ENCODE data around the gene SCAMP5. TPM values are rescaled to one million over a fixed set of nuclear protein-coding genes. Genes with fewer than 3 reads are reported as not detected.
A peak's percentile ranks its signal among the peaks of the same experiment; 100 is the strongest.

SCAMP5 gene
- total RNA-seq, 2 experiments from 2014 or later: 0.44 to 0.58 TPM

GRCh38 chr15:75042730-75043508, 47.6 kb downstream of the SCAMP5 start:
- Mint-ChIP-seq H3K27me3 (no peaks in the 10 kb centered on the region), H3K4me3 (no peak overlapping the region), H3K9me3 (no peaks in the 10 kb centered on the region), H3K27ac (peak overlapping the region; percentile 26), H3K4me1 (peaks cover 28% of the 10 kb centered on the region), H3K36me3 (peaks cover 10% of the 10 kb centered on the region)
- peak; percentile 75 for DNase-seq

GRCh38 chr15:75043509-75044257, 48.3 kb downstream of the SCAMP5 start:
- Mint-ChIP-seq H3K4me3 (no peak overlapping the region), H3K27ac (peak overlapping the region; percentile 26), H3K4me1 (peaks cover 26% of the 10 kb centered on the region), H3K36me3 (peaks cover 11% of the 10 kb centered on the region), H3K27me3 (no peaks in the 10 kb centered on the region), H3K9me3 (no peaks in the 10 kb centered on the region)
- no peak for DNase-seq

DNA sequence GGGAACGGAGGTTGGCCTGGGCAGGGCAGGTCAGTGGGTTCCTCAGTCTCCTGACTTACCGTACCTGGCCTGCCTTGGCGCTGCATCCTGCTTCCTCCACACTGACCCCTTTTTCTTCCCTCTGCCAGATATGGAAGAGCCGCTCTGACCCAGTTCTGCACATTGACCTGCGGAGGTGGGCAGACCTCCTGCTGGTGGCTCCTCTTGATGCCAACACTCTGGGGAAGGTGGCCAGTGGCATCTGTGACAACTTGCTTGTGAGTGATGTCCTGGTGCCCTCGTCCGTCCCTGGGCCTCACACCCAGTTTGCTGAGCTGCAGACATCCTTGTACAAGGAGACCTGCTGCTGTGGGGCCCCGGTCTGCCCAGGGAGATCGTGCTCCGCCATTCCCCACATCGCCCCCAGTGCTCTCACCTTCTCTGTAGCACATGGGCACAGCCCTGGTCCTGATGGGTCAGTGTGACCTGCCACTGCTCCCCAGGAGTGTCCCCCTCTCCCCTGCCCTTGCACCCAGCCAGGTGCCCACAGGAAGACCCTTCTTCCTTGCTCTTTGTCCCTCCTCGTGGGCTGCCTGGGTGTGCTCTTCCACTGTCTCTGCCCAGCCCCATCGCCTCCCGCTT, 49.0 kb downstream of the SCAMP5 start:
- H3K4me1 Mint-ChIP-seq: peaks cover 26% of the 10 kb centered on the region
- H3K36me3 Mint-ChIP-seq: peaks cover 16% of the 10 kb centered on the region
- no peaks in the 10 kb centered on the region for H3K27me3 Mint-ChIP-seq
- H3K9me3 Mint-ChIP-seq: no peaks in the 10 kb centered on the region
- DNase-seq: no peak
- H3K4me3 Mint-ChIP-seq: no peak overlapping the region
- no peak overlapping the region for H3K27ac Mint-ChIP-seq

- DNase-seq: no peak
- Mint-ChIP-seq H3K27me3 (no peaks in the 10 kb centered on the region), H3K27ac (no peak overlapping the region), H3K36me3 (peaks cover 16% of the 10 kb centered on the region), H3K9me3 (no peaks in the 10 kb centered on the region), H3K4me3 (no peak overlapping the region), H3K4me1 (peaks cover 24% of the 10 kb centered on the region)
Observed at GRCh38 chr15:75045332-75046015, 50.1 kb downstream of the SCAMP5 start.

DNA sequence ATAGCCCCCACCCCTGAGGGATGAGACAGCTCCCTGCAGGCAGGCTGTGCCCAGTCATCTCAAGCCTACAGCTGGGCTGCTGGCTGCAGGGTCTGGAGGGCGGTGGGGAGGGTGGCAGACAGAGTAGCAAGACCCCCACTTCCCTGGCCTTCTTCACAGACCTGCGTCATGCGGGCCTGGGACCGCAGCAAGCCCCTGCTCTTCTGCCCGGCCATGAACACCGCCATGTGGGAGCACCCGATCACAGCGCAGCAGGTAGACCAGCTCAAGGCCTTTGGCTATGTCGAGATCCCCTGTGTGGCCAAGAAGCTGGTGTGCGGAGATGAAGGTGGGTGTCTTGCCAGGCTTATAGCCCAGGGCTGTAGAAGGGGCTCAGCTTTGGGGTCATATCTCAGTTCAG, 53.0 kb downstream of the SCAMP5 start:
- Mint-ChIP-seq H3K27me3 (no peaks in the 10 kb centered on the region), H3K27ac (no peak overlapping the region)

GRCh38 chr15:75049392-75049791, 54.0 kb downstream of the SCAMP5 start:
- Mint-ChIP-seq H3K4me1 (peaks cover 12% of the 10 kb centered on the region), H3K27me3 (no peaks in the 10 kb centered on the region), H3K36me3 (peaks cover 11% of the 10 kb centered on the region), H3K4me3 (no peak overlapping the region), H3K9me3 (no peaks in the 10 kb centered on the region), H3K27ac (no peak overlapping the region)
- no peak for DNase-seq

More for the DNA sequence above, 53.0 kb downstream of the SCAMP5 start:
- Mint-ChIP-seq H3K9me3 (no peaks in the 10 kb centered on the region), H3K4me3 (no peak overlapping the region), H3K4me1 (peaks cover 14% of the 10 kb centered on the region), H3K36me3 (peaks cover 13% of the 10 kb centered on the region)
- DNase-seq: no peak

- H3K27ac Mint-ChIP-seq: no peak overlapping the region
- H3K27me3 Mint-ChIP-seq: no peaks in the 10 kb centered on the region
- peaks cover 10% of the 10 kb centered on the region for H3K36me3 Mint-ChIP-seq
- H3K9me3 Mint-ChIP-seq: no peaks in the 10 kb centered on the region
- no peak for DNase-seq
- no peak overlapping the region for H3K4me3 Mint-ChIP-seq
- peaks cover 11% of the 10 kb centered on the region for H3K4me1 Mint-ChIP-seq
Observed at GRCh38 chr15:75050283-75050682, 54.9 kb downstream of the SCAMP5 start.

GRCh38 chr15:75051191-75051608, 55.8 kb downstream of the SCAMP5 start:
- Mint-ChIP-seq H3K27me3 (no peaks in the 10 kb centered on the region), H3K9me3 (no peaks in the 10 kb centered on the region), H3K4me1 (peaks cover 8% of the 10 kb centered on the region), H3K4me3 (no peak overlapping the region), H3K36me3 (peaks cover 11% of the 10 kb centered on the region), H3K27ac (no peak overlapping the region)
- no peak for DNase-seq

DNA sequence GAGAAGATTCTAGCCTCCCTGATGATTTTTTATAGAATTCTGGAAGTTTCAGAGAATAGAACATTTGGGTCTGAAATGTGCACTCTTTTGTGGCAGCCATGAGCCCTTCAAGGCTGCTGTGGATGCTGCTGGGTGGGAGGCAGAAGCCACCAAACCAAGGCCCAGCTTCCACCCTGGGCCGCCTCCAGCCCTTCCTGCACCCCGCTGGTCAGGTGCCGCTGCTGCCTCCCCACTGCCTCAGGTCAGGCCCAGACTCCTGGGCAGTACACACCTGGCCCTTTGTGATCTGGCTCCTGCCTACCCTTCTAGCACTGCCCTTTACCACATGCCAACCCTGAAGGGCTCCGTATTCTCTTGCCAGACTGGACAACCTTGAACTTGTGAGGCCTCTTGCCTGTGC, 56.3 kb downstream of the SCAMP5 start:
- DNase-seq: no peak
- Mint-ChIP-seq H3K27ac (no peak overlapping the region), H3K27me3 (no peaks in the 10 kb centered on the region), H3K4me1 (peaks cover 4% of the 10 kb centered on the region), H3K36me3 (peaks cover 10% of the 10 kb centered on the region), H3K9me3 (no peaks in the 10 kb centered on the region), H3K4me3 (no peak overlapping the region)

DNA sequence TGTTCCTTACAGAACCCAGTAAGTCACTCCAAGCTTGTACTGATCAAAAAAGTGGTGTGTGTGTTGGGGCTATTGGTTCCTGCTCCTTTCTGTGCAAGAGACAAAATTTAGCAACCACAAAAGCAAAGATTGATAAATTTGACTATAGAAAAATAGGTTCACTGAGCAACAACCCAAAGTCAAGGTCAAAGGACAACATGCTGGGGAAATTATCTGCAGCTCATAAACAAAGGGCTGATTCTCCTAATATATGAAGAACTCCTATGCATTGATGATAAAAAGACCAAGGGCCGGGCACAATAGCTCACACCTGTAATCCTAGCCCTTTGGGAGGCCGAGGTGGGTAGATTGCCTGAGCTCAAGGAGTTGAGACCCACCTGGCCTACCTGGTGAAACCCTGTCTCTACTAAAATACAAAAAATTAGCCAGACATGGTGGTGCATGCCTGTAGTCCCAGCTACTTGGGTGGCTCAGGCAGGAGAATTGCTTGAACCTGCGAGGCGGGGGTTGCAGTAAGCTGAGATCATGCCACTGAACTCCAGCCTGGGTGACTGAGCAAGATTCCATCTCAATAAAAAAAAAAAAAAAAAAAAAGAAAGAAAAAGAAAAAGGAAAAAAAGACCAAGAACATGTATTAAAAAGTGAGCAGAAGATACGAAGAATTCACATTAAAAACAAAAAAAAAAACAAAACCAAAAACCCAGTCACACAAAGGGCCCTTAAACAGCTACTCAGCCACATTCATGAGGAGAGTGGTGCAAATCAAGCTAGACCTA, 57.8 kb downstream of the SCAMP5 start:
- no peak overlapping the region for H3K4me3 Mint-ChIP-seq
- no peaks in the 10 kb centered on the region for H3K9me3 Mint-ChIP-seq
- peaks cover 11% of the 10 kb centered on the region for H3K36me3 Mint-ChIP-seq
- no peaks in the 10 kb centered on the region for H3K4me1 Mint-ChIP-seq
- no peaks in the 10 kb centered on the region for H3K27me3 Mint-ChIP-seq
- no peak overlapping the region for H3K27ac Mint-ChIP-seq
- DNase-seq: no peak

DNA sequence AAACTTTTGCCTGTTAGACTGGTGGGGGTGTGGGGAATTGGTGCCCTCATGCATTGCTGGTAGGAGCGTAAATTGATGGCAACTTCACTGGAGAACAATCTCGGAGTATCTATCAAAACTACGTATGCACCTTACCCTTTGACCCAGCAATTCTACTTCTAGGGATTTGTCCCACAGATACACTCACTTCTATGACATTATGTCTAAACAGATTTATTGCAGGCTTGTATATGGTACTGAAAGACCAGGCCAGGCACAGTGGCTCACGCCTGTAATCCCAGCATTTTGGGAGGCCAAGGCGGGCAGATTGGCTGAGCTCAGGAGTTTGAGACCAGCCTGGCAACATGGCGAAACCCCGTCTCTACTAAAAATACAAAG, 58.4 kb downstream of the SCAMP5 start:
- no peaks in the 10 kb centered on the region for H3K4me1 Mint-ChIP-seq
- H3K27me3 Mint-ChIP-seq: no peaks in the 10 kb centered on the region
- H3K36me3 Mint-ChIP-seq: peaks cover 9% of the 10 kb centered on the region
- H3K9me3 Mint-ChIP-seq: no peaks in the 10 kb centered on the region
- no peak for DNase-seq
- H3K27ac Mint-ChIP-seq: no peak overlapping the region
- no peak overlapping the region for H3K4me3 Mint-ChIP-seq

DNA sequence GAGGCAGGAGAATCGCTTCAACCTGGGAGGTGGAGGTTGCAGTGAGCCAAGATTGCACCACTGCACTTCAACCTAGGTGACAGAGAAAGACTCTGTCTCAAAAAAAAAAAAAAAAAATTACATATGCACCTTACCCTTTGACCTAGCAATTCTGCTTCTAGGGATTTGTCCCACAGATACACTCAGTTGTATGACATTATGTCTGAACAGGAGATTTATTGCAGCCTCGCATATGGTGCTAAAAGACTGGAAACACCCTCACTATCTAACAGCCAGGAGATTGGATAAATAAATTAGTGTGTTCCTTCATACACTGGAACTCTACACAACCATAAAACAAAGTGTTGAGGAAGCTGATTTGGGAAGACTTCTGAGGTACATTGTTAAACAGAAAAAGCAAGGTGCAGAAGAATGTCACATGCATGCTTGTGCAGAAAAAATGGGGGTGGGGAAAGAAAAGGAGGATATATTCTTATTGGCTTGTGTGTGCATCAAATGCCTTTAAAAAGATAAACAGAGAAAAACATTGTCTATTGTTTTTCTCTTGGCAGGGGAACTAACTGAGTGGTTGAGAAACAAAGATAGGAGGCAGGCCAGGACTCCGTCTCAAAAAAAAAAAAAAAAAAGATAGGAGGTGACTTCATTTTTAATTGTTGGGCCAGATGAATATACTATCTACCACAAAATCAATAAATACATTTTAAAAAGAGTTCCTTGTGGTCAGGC, 59.0 kb downstream of the SCAMP5 start:
- Mint-ChIP-seq H3K36me3 (peaks cover 5% of the 10 kb centered on the region), H3K4me1 (no peaks in the 10 kb centered on the region), H3K9me3 (no peaks in the 10 kb centered on the region), H3K27ac (no peak overlapping the region), H3K27me3 (no peaks in the 10 kb centered on the region), H3K4me3 (no peak overlapping the region)
- no peak for DNase-seq

GRCh38 chr15:75056036-75056435, 60.7 kb downstream of the SCAMP5 start:
- no peak overlapping the region for H3K27ac Mint-ChIP-seq
- no peaks in the 10 kb centered on the region for H3K4me1 Mint-ChIP-seq
- H3K4me3 Mint-ChIP-seq: no peak overlapping the region
- peaks cover 5% of the 10 kb centered on the region for H3K36me3 Mint-ChIP-seq
- no peak for DNase-seq
- H3K9me3 Mint-ChIP-seq: no peaks in the 10 kb centered on the region
- no peaks in the 10 kb centered on the region for H3K27me3 Mint-ChIP-seq

Measured in activated naive CD8-positive, alpha-beta T cell treated with anti-CD3 and anti-CD28 coated beads for 36 hours (primary cell).